ENCODE measurements around the gene SLC12A8. TPM values are rescaled to one million over a fixed set of nuclear protein-coding genes. Genes with fewer than 3 reads are reported as not detected.

Gene SLC12A8
- total and polyA plus RNA-seq, 10 of the 15 experiments (the other 5 are each of a cell fraction or from before 2014, with no cell fraction given) = 2.5 to 71.6 (median 50.1) TPM

- peak; percentile 53 for ATAC-seq
- CTCF ChIA-PET = interaction anchor here (0.6 to 2.1 kb wide), 5 partner anchors 8 to 200 kb away, joined by 3 to 9 read pairs (median 4); no protein-coding TSS in a partner anchor
Observed at GRCh38 chr3:125128861-125129501, 83.6 kb downstream of the SLC12A8 start.

More at GRCh38 chr3:125128861-125129501, 83.6 kb downstream of the SLC12A8 start:
- WGBS (ENCODE audit: insufficient coverage, insufficient replicate concordance, low lambda C conversion rate, missing lambda C conversion rate) = 44% methylated on average over 3 of the region's 3 CpGs
- FAIRE-seq (no peak), DNase-seq (ENCODE audit: low read depth, low spot score) (no peak)
- Histone ChIP-seq H3K27ac (ENCODE audit: control insufficient read depth, insufficient read depth) (peak overlapping the region; percentile 59), H3K4me3 (no peak overlapping the region), H2AFZ (ENCODE audit: control insufficient read depth, low read depth, low read length) (no peak overlapping the region; the same call in none of the 2 replicates), H3K4me2 (ENCODE audit: control insufficient read depth, insufficient read depth) (peak overlapping the region; percentile 45; the same call in 1 of the 2 replicates), H3K4me1 (ENCODE audit: control insufficient read depth, insufficient read depth, low read length) (peaks cover 54% of the 10 kb centered on the region), H3K9me3 (replicated peaks; ENCODE audit: control insufficient read depth, insufficient read depth, low read length) (peaks cover 1% of the 10 kb centered on the region; the same call in 2 of the 3 replicates), H3K79me2 (ENCODE audit: control insufficient read depth, insufficient read depth, low read length) (no peaks in the 10 kb centered on the region), H3K36me3 (ENCODE audit: control insufficient read depth in 2 of 2, insufficient read depth in 2 of 2, low read length in 1 of 2) (no peaks in the 10 kb centered on the region), H4K20me1 (ENCODE audit: control insufficient read depth, insufficient read depth) (no peaks in the 10 kb centered on the region), H3K27me3 (replicated peaks in 1 of 2; ENCODE audit: control insufficient read depth in 2 of 2, insufficient read depth in 2 of 2, low read length in 1 of 2) (no peaks in the 10 kb centered on the region), H3K9ac (ENCODE audit: control insufficient read depth, insufficient read depth, low read length) (no peak overlapping the region)
- SMC1A ChIA-PET (ENCODE audit: uncharacterized antibody, unreplicated experiment) = interaction anchor here (0.8 to 3.1 kb wide), 13 partner anchors 9 to 228 kb away, joined by 3 to 29 read pairs (median 4); no protein-coding TSS in a partner anchor
- RAD21 ChIA-PET (ENCODE audit: unreplicated experiment) = interaction anchor here (0.9 to 6.9 kb wide), 4 partner anchors 8 to 457 kb away, joined by 3 to 49 read pairs (median 3); no protein-coding TSS in a partner anchor
- no TSS peak for BruUV-seq (replicated peaks)
- in situ Hi-C loops (cut with MboI) (no loop called here), intact Hi-C loops (cut with micrococcal nuclease; ENCODE audit: unreplicated experiment) (no loop called here)
- TF ChIP-seq MTA3 (IDR thresholded peaks at IDR 0.05; ENCODE audit: borderline replicate concordance, low read length) (no peak), NR2C1 (IDR thresholded peaks at IDR 0.05) (peak; percentile 21; the same call in 1 of the 2 replicates), CBFB (IDR thresholded peaks at IDR 0.05; ENCODE audit: low read depth) (peak; percentile 66), RUNX3 (IDR thresholded peaks at IDR 0.05; ENCODE audit: low read length) (peak; percentile 95), MEF2A (IDR thresholded peaks at IDR 0.05; ENCODE audit: insufficient read depth, low read depth, low read length) (peak; percentile 24; the same call in 1 of the 2 replicates), NR2C2 (IDR thresholded peaks at IDR 0.05; ENCODE audit: borderline replicate concordance, control insufficient read depth, insufficient read length, low read depth) (peak; percentile 48), NR2F1 (conservative IDR thresholded peaks at IDR 0.05) (peak; percentile 59), TBL1XR1 (IDR thresholded peaks at IDR 0.05; ENCODE audit: low read depth, low read length) (no peak), IKZF2 (IDR thresholded peaks at IDR 0.05) (peak; percentile 29 to 41; a peak in 2 of 4 replicates), NFYA (IDR thresholded peaks at IDR 0.05; ENCODE audit: borderline replicate concordance, low read depth, low read length) (no peak), ZBTB40 (IDR thresholded peaks at IDR 0.05; ENCODE audit: borderline replicate concordance) (no peak), NFIC (IDR thresholded peaks at IDR 0.05; ENCODE audit: low read depth, low read length) (0 out of 2 replicates have a peak, but pooled peaks have one; percentile 29), EED (IDR thresholded peaks at IDR 0.05; ENCODE audit: low read depth) (peak; percentile 65; the same call in 1 of the 2 replicates), IKZF1 (conservative IDR thresholded peaks at IDR 0.05) (0 out of 2 replicates have a peak, but pooled peaks have one; percentile 30)
- POLR2A ChIA-PET = interaction anchor here (0.9 to 1.2 kb wide), 5 partner anchors 9 to 22 kb away, joined by 3 to 4 read pairs (median 3); no protein-coding TSS in a partner anchor
